Type B pancreatic cell (in vitro differentiated cells): ENCODE measurements around the gene MSH4. TPM values are rescaled to one million over a fixed set of nuclear protein-coding genes. Genes with fewer than 3 reads are reported as not detected.
"Not testable (repeated sequence)": the region's sequence is repeated elsewhere in the genome, so short reads cannot be mapped to it uniquely, and the experiment has no call there.

Source experiments
- DNase-seq: peaks from one replicate; pipeline ENCODE4 v3.0.0; 2021; ENCODE audit warnings: mixed read lengths; ENCODE audit not compliant: unreplicated experiment; ENCODE audit errors: extremely low spot score
- H3K27ac Mint-ChIP-seq: 2 replicates; pipeline ENCODE4 v1.8.0; 2021; ENCODE audit warnings: mild to moderate bottlenecking, mixed read lengths
- H3K27me3 Mint-ChIP-seq: 2 replicates; pipeline ENCODE4 v1.8.0; 2021; ENCODE audit warnings: mixed read lengths
- H3K36me3 Mint-ChIP-seq: 2 replicates; pipeline ENCODE4 v1.8.0; 2021; ENCODE audit warnings: mixed read lengths
- H3K4me1 Mint-ChIP-seq: one replicate; pipeline ENCODE4 v1.8.0; 2021; ENCODE audit warnings: mixed read lengths; ENCODE audit not compliant: unreplicated experiment
- H3K4me3 Mint-ChIP-seq: 2 replicates; pipeline ENCODE4 v1.8.0; 2021; ENCODE audit warnings: mild to moderate bottlenecking, mixed read lengths
- H3K9me3 Mint-ChIP-seq: 2 replicates; pipeline ENCODE4 v1.8.0; 2021; ENCODE audit warnings: mixed read lengths
- CTCF ChIP-seq: fragments of 200-600 bp; sonication (generic); conservative IDR thresholded peaks from 2 replicates; pipeline ENCODE4 v1.5.0; 2021; ENCODE audit warnings: antibody characterized with exemption, mild to moderate bottlenecking
- total RNA-seq: library from RNA; stranded (reverse); gene quantifications from 2 replicates; pipeline ENCODE4 v1.2.1, GENCODE V29; 2021; ENCODE audit warnings: low replicate concordance

MSH4 gene
- total RNA-seq, 1 donor from 2014 or later, result 0.58 TPM

DNA sequence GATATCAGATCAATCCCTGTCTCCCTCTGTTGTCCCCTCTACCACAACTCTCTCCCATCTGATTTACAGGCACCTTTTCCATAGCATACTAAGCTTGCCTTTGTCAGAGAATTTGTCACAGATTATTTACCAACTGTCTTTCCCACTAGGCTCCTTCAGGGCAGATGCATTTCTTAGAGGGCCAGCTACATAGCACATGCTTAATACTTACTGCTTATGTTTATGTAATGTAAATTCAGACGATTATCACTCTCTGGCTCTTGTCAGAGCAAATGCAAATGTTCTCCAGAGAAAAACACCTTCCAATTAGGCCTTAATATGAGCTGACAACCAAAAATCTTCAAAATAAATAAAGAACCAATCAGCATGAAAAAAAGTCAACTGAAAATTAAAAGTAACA lies 25.9 kb upstream of the MSH4 start:
- H3K27ac Mint-ChIP-seq, result no peak overlapping the region
- H3K4me3 Mint-ChIP-seq, result no peak overlapping the region
- TF ChIP-seq CTCF, result no peak
- DNase-seq, result no peak
- H3K27me3 Mint-ChIP-seq, result no peaks in the 10 kb centered on the region
- no peaks in the 10 kb centered on the region for H3K36me3 Mint-ChIP-seq
- no peaks in the 10 kb centered on the region for H3K9me3 Mint-ChIP-seq
- H3K4me1 Mint-ChIP-seq, result peaks cover 6% of the 10 kb centered on the region

DNA sequence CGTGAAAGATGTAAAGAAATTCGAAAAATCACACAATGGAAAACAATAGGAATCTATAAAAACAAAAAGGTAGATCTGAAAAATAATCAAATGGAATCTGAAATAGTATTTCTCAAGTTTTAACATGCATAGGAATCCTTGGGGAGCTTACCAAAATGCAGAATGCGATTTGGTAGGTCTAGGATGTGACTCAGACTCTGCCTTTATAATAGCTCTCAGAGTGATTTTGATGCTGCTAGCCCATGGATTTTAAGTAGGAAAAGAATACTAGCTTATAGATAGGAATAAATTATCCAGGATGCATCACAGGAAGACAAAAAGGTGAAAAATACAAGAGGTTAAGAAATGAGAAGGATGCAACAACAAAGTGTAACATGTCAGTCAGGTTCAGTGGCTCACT lies 24.7 kb upstream of the MSH4 start:
- no peak for DNase-seq
- Mint-ChIP-seq H3K27me3 (no peaks in the 10 kb centered on the region), H3K4me3 (no peak overlapping the region), H3K9me3 (no peaks in the 10 kb centered on the region), H3K4me1 (no peaks in the 10 kb centered on the region), H3K36me3 (no peaks in the 10 kb centered on the region), H3K27ac (no peak overlapping the region)
- TF ChIP-seq CTCF, result no peak

- not testable (repeated sequence) for DNase-seq, H3K27ac Mint-ChIP-seq, H3K36me3 Mint-ChIP-seq, H3K9me3 Mint-ChIP-seq, H3K4me3 Mint-ChIP-seq, H3K4me1 Mint-ChIP-seq
- peaks cover 11% of the 10 kb centered on the region for H3K27me3 Mint-ChIP-seq
Observed at GRCh38 chr1:75777812-75778211, 18.9 kb upstream of the MSH4 start.

DNA sequence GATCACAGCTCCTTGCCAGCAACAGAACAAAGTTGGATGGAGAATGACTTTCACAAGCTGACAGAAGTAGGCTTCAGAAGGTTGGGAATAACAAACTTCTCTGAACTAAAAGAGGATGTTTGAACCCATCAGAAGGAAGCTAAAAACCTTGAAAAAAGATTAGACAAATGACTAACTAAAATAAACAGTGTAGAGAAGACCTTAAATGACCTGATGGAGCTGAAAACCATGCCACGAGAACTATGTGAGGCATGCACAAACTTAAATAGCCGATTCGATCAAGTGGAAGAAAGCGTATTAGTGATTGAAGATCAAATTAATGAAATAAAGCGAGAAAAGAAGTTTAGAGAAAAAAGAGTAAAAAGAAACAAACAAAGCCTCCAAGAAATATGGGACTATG lies 18.0 kb upstream of the MSH4 start:
- not testable (repeated sequence) for H3K4me3 Mint-ChIP-seq, DNase-seq, H3K9me3 Mint-ChIP-seq, H3K27ac Mint-ChIP-seq, H3K36me3 Mint-ChIP-seq, H3K4me1 Mint-ChIP-seq
- peaks cover 11% of the 10 kb centered on the region for H3K27me3 Mint-ChIP-seq

GRCh38 chr1:75780183-75780582 lies 16.5 kb upstream of the MSH4 start:
- not testable (repeated sequence) for H3K4me3 Mint-ChIP-seq, H3K36me3 Mint-ChIP-seq, H3K4me1 Mint-ChIP-seq, H3K9me3 Mint-ChIP-seq, DNase-seq, H3K27ac Mint-ChIP-seq
- H3K27me3 Mint-ChIP-seq, result peaks cover 11% of the 10 kb centered on the region

GRCh38 chr1:75783920-75784319 lies 12.8 kb upstream of the MSH4 start:
- not testable (repeated sequence) for H3K9me3 Mint-ChIP-seq, DNase-seq, H3K27ac Mint-ChIP-seq
- peaks cover 21% of the 10 kb centered on the region for H3K4me1 Mint-ChIP-seq
- peaks cover 11% of the 10 kb centered on the region for H3K27me3 Mint-ChIP-seq
- H3K36me3 Mint-ChIP-seq, result peaks cover 10% of the 10 kb centered on the region
- H3K4me3 Mint-ChIP-seq, result peak overlapping the region; percentile 38

DNA sequence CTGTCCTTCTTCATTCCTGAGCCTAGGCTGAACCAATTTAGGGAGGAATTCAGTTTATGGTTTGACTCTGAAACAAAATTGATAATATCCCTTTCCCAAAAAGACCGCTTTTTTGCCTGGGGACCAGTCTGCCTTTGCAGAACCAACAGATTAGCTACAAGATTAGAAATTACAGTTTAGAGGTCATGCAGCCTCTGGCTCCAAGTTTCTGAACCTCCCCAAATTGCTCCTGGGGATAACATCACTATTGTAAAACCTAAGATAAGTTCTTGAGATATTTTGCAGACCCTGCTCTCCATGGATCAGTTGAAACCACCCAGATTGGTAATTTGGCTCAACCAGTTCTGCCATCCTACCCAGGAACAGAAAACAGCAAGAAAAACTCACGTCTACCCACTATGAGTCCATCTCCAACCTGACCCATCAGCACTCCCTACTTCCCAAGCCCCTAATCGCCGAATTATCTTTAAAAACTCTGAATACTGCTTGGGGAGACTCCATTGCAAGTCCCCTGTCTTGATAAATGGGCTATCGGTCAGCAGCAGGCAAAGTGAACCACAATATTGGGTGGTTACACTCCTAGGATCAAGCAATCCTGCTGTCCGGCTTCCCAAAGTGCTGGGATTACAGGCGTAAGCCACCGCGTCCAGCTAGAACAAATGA lies 11.2 kb upstream of the MSH4 start:
- H3K27me3 Mint-ChIP-seq, result peaks cover 7% of the 10 kb centered on the region
- H3K9me3 Mint-ChIP-seq, result no peaks in the 10 kb centered on the region
- H3K4me1 Mint-ChIP-seq, result peaks cover 33% of the 10 kb centered on the region
- peak overlapping the region; percentile 99 for H3K4me3 Mint-ChIP-seq
- peak overlapping the region; percentile 93 for H3K27ac Mint-ChIP-seq
- no peak for DNase-seq
- TF ChIP-seq CTCF, result no peak
- H3K36me3 Mint-ChIP-seq, result peaks cover 25% of the 10 kb centered on the region
